ENCODE data around the gene HAPSTR1.
A peak's percentile ranks its signal among the peaks of the same experiment; 100 is the strongest.
"Not testable (repeated sequence)": the region's sequence is repeated elsewhere in the genome, so short reads cannot be mapped to it uniquely, and the experiment has no call there.

HAPSTR1 gene

DNA sequence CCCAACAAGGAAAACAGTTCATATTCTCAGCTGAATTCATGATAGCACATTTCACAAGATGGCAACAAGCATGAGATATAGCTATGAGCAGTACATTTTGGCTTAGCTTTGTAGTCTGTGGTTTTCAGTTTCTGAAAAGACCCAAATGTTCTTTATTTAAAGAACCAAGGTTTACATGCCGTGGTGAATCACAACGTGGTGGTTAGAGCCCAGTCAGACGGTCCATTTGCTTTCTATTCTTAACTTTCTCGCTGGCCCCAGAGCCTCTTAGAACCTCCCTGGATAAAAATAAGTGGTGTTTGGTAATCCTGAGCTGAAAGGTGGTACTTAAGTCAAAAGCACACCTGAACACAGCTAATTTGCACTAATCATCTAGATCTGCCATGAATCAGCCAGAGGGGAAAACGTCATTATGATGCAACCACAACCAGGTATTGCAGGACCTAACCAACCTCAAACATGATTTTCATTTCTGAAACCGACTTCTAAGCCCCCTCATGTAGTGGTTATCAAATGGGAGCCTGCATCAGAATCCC is 18.6 kb upstream of the HAPSTR1 start:
- DNase-seq, result no peak

DNA sequence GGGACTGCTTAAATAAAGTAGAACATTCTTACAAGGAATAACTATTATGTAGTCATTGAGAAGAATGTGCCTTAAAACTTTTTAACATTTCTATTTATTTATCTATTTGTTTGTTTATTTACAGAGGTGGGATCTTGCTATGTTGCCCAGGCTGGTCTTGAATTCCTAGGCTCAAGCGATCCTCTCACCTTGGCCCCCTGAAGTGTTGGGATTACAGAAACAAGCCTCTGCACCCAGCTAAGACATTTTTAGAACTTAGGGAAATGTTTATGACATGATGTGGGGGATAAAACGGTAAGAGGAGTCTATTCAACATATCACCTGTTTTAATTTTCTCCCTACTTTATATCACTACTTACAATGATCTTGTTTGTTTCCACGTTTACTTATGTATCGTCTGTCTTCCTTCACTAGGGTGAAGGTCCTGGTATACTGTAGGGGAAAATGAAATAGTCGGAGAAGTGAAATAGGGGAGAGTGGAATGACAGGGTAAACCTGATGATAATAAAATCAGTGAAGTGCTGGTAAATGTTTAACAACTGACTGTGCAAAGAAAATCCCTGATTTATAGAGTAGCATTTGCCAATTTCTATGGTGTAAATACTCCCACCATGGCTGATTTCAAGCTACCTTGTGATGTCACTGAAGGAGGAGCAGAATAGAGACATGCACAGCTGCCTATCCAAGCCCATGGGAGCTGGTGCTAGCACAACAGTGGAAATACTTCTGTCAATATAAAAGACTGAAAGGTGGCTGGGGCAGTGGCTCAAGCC is 16.0 kb upstream of the HAPSTR1 start:
- DNase-seq, result no peak

GRCh38 chr16:9077091-9077809 is 14.2 kb upstream of the HAPSTR1 start:
- no peak for DNase-seq

- not testable (repeated sequence) for DNase-seq
Observed at GRCh38 chr16:9078467-9079429, 12.7 kb upstream of the HAPSTR1 start.

- no peak for DNase-seq
Observed at GRCh38 chr16:9079430-9079812, 12.0 kb upstream of the HAPSTR1 start.

- no peak for DNase-seq
Observed at GRCh38 chr16:9081158-9081557, 10.3 kb upstream of the HAPSTR1 start.

DNA sequence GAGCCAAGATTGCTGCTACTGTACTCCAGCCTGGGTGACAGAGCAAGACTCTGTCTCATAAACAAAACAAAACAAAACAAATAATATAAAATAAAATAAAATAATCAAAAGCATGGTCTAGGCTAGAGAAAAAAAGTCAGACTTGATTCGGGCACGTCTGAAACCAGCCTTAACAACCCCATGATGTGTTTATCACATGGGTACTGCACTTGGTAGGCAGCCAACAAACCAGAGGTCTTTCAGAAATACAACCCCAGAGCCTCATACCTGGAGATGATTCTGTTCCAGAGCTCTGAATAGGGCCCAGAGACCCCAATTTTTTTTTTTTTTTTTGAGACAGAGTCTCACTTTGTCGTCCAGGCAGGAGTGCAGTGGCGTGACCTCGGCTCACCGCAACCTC is 9.6 kb upstream of the HAPSTR1 start:
- no peak for DNase-seq

DNA sequence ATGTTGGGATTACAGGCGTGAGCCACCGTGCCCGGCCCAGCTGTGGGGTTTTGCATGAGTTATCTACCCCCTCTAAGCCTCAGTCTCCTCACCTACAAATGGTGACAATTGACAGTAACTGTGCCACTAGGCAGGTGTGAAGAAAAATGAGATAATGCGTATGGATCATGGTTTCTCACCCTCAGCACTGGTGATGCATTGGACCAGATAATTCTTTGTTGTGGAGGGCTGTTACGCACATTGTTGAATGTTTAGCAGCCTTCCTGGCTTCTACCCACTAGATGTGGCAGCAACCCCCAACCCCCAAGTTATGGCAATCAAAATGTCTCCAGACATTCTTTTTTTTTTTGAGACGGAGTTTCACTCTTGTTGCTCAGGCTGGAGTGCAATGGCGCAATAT is 9.0 kb upstream of the HAPSTR1 start:
- no peak for DNase-seq

- DNase-seq, result not testable (repeated sequence)
Observed at GRCh38 chr16:9087733-9088132, 3.7 kb upstream of the HAPSTR1 start.

- DNase-seq, result no peak
Observed at GRCh38 chr16:9088848-9089247, 2.6 kb upstream of the HAPSTR1 start.

- DNase-seq, result no peak
Observed at GRCh38 chr16:9089660-9090059, 1.8 kb upstream of the HAPSTR1 start.

DNA sequence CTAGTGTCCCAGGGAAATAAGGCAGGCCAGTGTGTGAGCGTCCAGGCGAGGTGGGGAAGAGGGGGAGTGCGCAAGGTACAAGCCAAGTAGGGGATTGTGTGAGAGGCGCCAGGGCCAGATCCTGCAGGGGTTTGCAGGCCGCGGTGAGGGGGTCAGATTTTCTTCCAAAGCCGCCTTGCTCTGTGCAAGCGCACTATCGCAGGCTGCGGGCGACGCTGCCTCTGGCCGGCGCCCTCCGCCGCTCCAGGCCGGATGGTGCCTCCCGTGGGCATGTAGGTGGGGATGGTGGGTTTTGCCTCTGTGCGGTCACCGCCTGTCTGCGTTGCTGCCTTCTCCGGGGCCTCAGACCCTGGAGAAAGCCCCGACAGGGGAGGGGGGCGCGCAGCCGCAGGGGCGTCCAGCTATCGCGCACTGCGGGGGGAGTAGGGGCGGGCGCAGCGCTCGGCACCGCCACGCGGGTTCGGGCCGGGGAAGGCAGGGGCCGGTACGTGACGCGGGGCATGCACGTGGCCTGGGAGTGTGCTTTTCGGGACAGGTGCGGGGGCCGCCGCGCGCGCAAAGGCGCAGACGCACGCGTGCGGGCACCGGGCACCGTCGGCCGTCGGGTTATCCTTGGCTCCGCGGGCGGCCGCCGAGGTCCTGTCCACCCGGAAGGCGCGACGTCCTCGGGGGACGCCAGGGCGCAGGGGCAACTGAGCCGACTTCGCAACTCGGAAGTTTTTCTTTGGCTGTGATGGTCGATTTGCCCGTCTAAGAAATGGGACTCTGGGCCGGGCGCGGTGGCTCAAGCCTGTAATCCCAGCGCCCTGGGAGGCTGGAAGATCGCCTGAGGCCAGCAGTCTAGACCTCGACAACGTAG is 1.1 kb upstream of the HAPSTR1 start:
- peak; percentile 8 for DNase-seq

DNA sequence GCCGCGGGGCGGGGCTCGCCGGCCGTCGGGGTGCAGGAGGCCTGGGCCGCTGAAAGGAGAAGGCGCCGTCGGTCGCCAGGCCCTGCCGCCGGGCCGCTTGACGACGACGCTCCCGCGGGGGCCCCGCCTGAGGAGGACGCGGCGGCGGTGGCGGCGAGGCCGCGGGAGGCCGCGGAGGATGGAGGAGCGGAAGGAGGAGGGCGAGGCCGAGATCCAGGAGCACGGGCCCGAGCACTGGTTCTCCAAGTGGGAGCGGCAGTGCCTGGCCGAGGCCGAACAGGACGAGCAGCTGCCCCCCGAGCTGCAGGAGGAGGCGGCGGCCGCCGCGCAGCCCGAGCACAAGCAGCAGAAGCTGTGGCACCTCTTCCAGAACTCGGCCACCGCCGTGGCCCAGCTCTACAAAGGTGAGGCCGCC is 430 bp downstream of the HAPSTR1 start:
- DNase-seq, result no peak

GRCh38 chr16:9092282-9092977 is 986 bp downstream of the HAPSTR1 start:
- peak; percentile 14 for DNase-seq

DNA sequence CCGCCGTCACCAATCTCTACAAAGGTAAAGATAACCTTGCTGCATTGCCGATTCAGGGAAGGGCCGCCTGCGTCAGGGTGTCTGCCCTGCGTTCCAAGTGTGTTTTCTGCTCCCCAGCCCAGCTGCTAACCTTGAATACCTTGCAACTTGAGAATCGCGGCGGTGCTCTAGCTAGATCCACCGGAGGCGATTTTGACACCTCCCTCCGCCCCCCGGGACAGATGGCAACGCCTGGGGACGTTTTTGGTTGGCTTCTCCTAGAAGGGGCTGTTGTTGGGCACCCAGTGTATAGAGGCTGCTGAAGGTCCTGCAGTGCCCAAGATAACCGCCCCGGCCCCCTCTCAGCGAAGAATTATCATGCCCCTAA is 1.5 kb downstream of the HAPSTR1 start:
- peak; percentile 33 for DNase-seq

- no peak for DNase-seq
Observed at GRCh38 chr16:9094011-9094846, 2.8 kb downstream of the HAPSTR1 start.

- DNase-seq, result no peak
Observed at GRCh38 chr16:9095171-9095570, 3.7 kb downstream of the HAPSTR1 start.

- no peak for DNase-seq
Observed at GRCh38 chr16:9095656-9096397, 4.4 kb downstream of the HAPSTR1 start.

DNA sequence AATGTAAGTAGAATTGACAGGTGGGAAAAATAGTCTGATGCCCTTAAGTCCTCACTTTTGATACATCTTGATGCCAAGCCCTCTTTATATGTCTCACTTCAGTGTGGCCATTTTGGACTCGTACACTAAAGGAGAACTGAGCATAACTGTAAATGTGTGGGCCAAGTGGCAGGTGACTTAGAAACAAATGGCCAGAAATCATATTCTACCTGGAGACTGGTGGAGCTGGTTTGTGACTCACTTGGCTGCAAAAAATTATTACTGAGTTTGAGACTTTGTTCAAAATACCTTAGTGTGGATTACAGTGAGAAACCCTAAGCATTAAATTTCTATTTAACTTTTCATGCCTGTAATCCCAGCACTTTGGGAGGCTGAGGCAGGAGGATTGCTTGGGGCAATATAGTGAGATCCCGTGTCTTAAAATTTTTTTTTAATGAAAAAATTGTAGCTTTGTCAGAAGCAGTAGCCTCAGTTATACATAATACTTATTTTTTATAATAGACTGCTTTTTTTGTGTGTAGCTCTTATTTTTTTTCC is 5.0 kb downstream of the HAPSTR1 start:
- DNase-seq, result no peak

Measured in NCI-H526 treated with DMSO at 0.1 percent for 48 hours (cell line).